HG03139 (cell line): ENCODE measurements around the gene SCN4A.
"Not testable (repeated sequence)": the region's sequence is repeated elsewhere in the genome, so short reads cannot be mapped to it uniquely, and the experiment has no call there.

Source experiments
- ATAC-seq: cut with Tn5 transposase; IDR thresholded peaks from one replicate; pipeline ENCODE4 v1.9.1; 2021; ENCODE audit not compliant: unreplicated experiment

The SCN4A gene

GRCh38 chr17:63889026-63889848 is 83.5 kb downstream of the SCN4A start:
- not testable (repeated sequence) for ATAC-seq
